OCI-LY7 (cell line): Measurements from ENCODE around the gene SYK.

Experiments
- CTCF ChIP-seq: fragments of 200-600 bp; sonication (generic); conservative IDR thresholded peaks from 2 replicates; pipeline ENCODE4 v1.5.1; 2014; ENCODE audit warnings: mild to moderate bottlenecking, antibody characterized with exemption, low read length, moderate library complexity, mixed read lengths
- EZH2phosphoT487 ChIP-seq: fragments of 200-600 bp; sonication (generic); IDR thresholded peaks from 2 replicates; pipeline ENCODE4 v1.6.1; 2018; ENCODE audit warnings: low read depth, borderline replicate concordance, mild to moderate bottlenecking, mixed run types, antibody characterized with exemption, low read length, moderate library complexity, mixed read lengths

- TF ChIP-seq CTCF (no peak), EZH2phosphoT487 (no peak)
Measured at GRCh38 chr9:90857855-90858254, 56.2 kb downstream of the SYK start.
